ENCODE measurements around the gene BSDC1.

The BSDC1 gene

GRCh38 chr1:32339363-32339978, 54.8 kb downstream of the BSDC1 start:
- Histone ChIP-seq H3K27ac (ENCODE audit: low read depth, low read length, poor library complexity, severe bottlenecking) (no peak overlapping the region), H3K36me3 (ENCODE audit: insufficient read depth, low read length) (peaks cover 5% of the 10 kb centered on the region; the same call in 1 of the 2 replicates), H3K79me2 (ENCODE audit: insufficient read depth, low read length) (peaks cover 7% of the 10 kb centered on the region; the same call in 1 of the 2 replicates), H3K4me3 (ENCODE audit: low read depth, low read length, poor library complexity, severe bottlenecking) (no peak overlapping the region), H3K9ac (ENCODE audit: low read length) (no peak overlapping the region), H3K27me3 (ENCODE audit: insufficient read depth, low read length) (0 out of 2 replicates have a peak, but pooled peaks cover 8% of the 10 kb centered on the region), H3F3A (ENCODE audit: insufficient read depth, low read length) (no peaks in the 10 kb centered on the region), H4K20me1 (ENCODE audit: insufficient read depth, low read length) (no peaks in the 10 kb centered on the region), H3K4me1 (ENCODE audit: insufficient read depth, low read length, severe bottlenecking) (peaks cover 22% of the 10 kb centered on the region), H2AFZ (ENCODE audit: low read length) (no peak overlapping the region), H3K4me2 (ENCODE audit: low read length) (no peak overlapping the region), H3K9me2 (ENCODE audit: low read depth, low read length) (no peaks in the 10 kb centered on the region), H3K9me3 (ENCODE audit: low read length) (no peaks in the 10 kb centered on the region)
- no peak for TF ChIP-seq CTCF (IDR thresholded peaks at IDR 0.05; ENCODE audit: low read length)
- TF ChIP-seq EZH2 (IDR thresholded peaks at IDR 0.05; ENCODE audit: borderline replicate concordance, low read length) = no peak

DNA sequence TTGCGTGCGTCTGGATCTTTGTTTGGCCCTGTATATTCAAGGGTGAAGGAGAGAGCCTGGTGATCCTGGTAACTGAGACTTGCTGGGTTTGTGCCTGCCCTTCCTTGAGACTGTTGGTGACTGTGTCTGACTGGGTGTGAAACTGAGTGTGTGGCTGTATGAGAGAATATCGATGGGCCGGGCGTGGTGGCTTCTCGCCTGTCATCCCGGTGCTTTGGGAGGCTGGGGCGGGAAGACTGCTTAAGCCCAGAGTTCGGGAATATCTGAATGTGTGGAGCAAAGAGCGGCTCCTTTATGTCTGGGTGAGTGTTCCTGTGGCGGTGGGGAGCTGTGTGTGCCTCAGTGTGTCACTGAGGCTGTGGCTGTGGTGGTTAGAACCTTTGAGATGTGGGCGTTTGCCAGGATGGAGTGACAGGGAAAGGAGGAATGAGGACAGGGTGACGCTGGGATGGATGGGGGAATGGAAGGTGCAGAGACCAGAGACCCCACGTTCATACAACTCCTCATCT, 55.5 kb downstream of the BSDC1 start:
- Histone ChIP-seq H3F3A (ENCODE audit: insufficient read depth, low read length) (peaks cover 5% of the 10 kb centered on the region), H3K27ac (ENCODE audit: low read depth, low read length, poor library complexity, severe bottlenecking) (no peak overlapping the region), H3K4me1 (ENCODE audit: insufficient read depth, low read length, severe bottlenecking) (peaks cover 29% of the 10 kb centered on the region), H2AFZ (ENCODE audit: low read length) (no peak overlapping the region), H3K9me3 (ENCODE audit: low read length) (no peaks in the 10 kb centered on the region), H4K20me1 (ENCODE audit: insufficient read depth, low read length) (no peaks in the 10 kb centered on the region), H3K36me3 (ENCODE audit: insufficient read depth, low read length) (peaks cover 13% of the 10 kb centered on the region; the same call in 1 of the 2 replicates), H3K4me2 (ENCODE audit: low read length) (no peak overlapping the region), H3K9me2 (ENCODE audit: low read depth, low read length) (no peaks in the 10 kb centered on the region), H3K79me2 (ENCODE audit: insufficient read depth, low read length) (peaks cover 7% of the 10 kb centered on the region; the same call in 1 of the 2 replicates), H3K27me3 (ENCODE audit: insufficient read depth, low read length) (0 out of 2 replicates have a peak, but pooled peaks cover 8% of the 10 kb centered on the region), H3K4me3 (ENCODE audit: low read depth, low read length, poor library complexity, severe bottlenecking) (no peak overlapping the region), H3K9ac (ENCODE audit: low read length) (no peak overlapping the region)
- no peak for TF ChIP-seq CTCF (IDR thresholded peaks at IDR 0.05; ENCODE audit: low read length)
- no peak for TF ChIP-seq EZH2 (IDR thresholded peaks at IDR 0.05; ENCODE audit: borderline replicate concordance, low read length)

DNA sequence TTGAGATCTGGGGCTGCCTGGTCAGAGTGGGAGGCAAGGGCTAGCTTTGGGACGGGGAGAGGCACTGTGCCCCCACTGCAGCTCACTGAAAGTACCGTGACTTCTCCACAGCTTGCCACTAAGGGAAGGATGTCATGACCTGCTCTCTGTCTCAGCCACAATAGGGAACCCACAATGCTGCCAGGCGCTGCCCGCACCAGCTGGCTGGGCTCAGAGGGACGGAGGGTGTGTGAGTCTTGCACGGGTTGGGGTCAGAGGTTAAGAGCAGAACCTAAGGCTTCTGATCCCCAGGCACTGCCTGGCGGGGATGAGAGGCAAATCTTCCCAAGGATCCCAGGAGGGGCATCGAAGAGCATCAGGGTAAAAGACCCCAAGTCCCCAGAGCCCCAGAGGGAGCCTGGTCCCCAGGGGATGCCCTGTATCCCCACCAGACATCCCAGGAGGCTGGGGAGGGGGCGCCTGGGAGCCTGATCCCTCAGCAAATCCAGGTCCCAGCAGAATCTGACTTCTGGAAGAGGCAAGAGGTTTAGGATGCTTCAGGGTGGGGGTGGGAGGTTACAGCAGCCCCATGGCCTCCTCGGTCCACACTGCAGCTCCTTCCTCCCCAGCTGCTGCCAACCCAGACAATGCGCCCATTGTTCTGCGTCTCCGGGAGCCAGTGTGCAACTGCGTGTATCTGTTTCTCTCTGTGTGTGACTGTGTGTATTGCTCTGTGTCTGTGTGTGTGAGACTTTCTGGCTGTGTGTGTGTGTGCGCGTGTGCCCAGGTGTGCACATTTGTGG, 56.2 kb downstream of the BSDC1 start:
- Histone ChIP-seq H3K9ac (ENCODE audit: low read length) (no peak overlapping the region), H3K4me1 (ENCODE audit: insufficient read depth, low read length, severe bottlenecking) (peaks cover 35% of the 10 kb centered on the region)

More for the DNA sequence above, 56.2 kb downstream of the BSDC1 start:
- 0 out of 2 replicates have a peak, but pooled peaks cover 8% of the 10 kb centered on the region for H3K27me3 ChIP-seq (ENCODE audit: insufficient read depth, low read length)
- H3K79me2 ChIP-seq (ENCODE audit: insufficient read depth, low read length) = peaks cover 7% of the 10 kb centered on the region; the same call in 1 of the 2 replicates
- no peak overlapping the region for H3K4me2 ChIP-seq (ENCODE audit: low read length)
- H4K20me1 ChIP-seq (ENCODE audit: insufficient read depth, low read length) = no peaks in the 10 kb centered on the region
- H3K9me3 ChIP-seq (ENCODE audit: low read length) = no peaks in the 10 kb centered on the region
- H3K4me3 ChIP-seq (ENCODE audit: low read depth, low read length, poor library complexity, severe bottlenecking) = no peak overlapping the region
- H2AFZ ChIP-seq (ENCODE audit: low read length) = no peak overlapping the region
- no peak for TF ChIP-seq EZH2 (IDR thresholded peaks at IDR 0.05; ENCODE audit: borderline replicate concordance, low read length)
- TF ChIP-seq CTCF (IDR thresholded peaks at IDR 0.05; ENCODE audit: low read length) = no peak
- H3F3A ChIP-seq (ENCODE audit: insufficient read depth, low read length) = peaks cover 11% of the 10 kb centered on the region
- no peaks in the 10 kb centered on the region for H3K9me2 ChIP-seq (ENCODE audit: low read depth, low read length)
- peaks cover 19% of the 10 kb centered on the region; the same call in 1 of the 2 replicates for H3K36me3 ChIP-seq (ENCODE audit: insufficient read depth, low read length)
- no peak overlapping the region for H3K27ac ChIP-seq (ENCODE audit: low read depth, low read length, poor library complexity, severe bottlenecking)

Data from OCI-LY1 (cell line).